ENCODE measurements around the gene SPATA22.
"Not testable (repeated sequence)": the region's sequence is repeated elsewhere in the genome, so short reads cannot be mapped to it uniquely, and the experiment has no call there.

SPATA22 gene

GRCh38 chr17:3469529-3469928 is 2.1 kb downstream of the SPATA22 start:
- no peak for DNase-seq

- not testable (repeated sequence) for DNase-seq
Measured at GRCh38 chr17:3466355-3466754, 5.3 kb downstream of the SPATA22 start.

- DNase-seq = no peak
Measured at GRCh38 chr17:3448059-3448665, 23.5 kb downstream of the SPATA22 start.

- no peak for DNase-seq
Measured at GRCh38 chr17:3447625-3448024, 24.0 kb downstream of the SPATA22 start.

- DNase-seq = no peak
Measured at GRCh38 chr17:3440451-3440850, 31.2 kb downstream of the SPATA22 start.

- DNase-seq = no peak
Measured at GRCh38 chr17:3438368-3438767, 33.3 kb downstream of the SPATA22 start.

GRCh38 chr17:3433741-3434140 is 37.9 kb downstream of the SPATA22 start, which contains the start of gene OR1E2:
Gene OR1E2, minus strand, starts transcription at chr17:3433841. Its CDS starts 0 bp downstream, at chr17:3433841.
- DNase-seq = no peak

GRCh38 chr17:3433215-3433614 is 38.4 kb downstream of the SPATA22 start:
- DNase-seq = not testable (repeated sequence)

GRCh38 chr17:3418222-3418621 is 53.4 kb downstream of the SPATA22 start:
- DNase-seq = no peak

GRCh38 chr17:3415610-3416009 is 56.0 kb downstream of the SPATA22 start:
- no peak for DNase-seq

GRCh38 chr17:3412216-3412615 is 59.4 kb downstream of the SPATA22 start:
- not testable (repeated sequence) for DNase-seq

- DNase-seq = no peak
Measured at GRCh38 chr17:3411070-3411469, 60.5 kb downstream of the SPATA22 start, which contains the start of gene OR3A3. Gene OR3A3, plus strand, starts transcription at chr17:3411370.

GRCh38 chr17:3403856-3404255 is 67.8 kb downstream of the SPATA22 start:
- DNase-seq = not testable (repeated sequence)

GRCh38 chr17:3401786-3402185 is 69.8 kb downstream of the SPATA22 start:
- no peak for DNase-seq

GRCh38 chr17:3400055-3400454 is 71.6 kb downstream of the SPATA22 start:
- DNase-seq = no peak

- DNase-seq = no peak
Measured at GRCh38 chr17:3398310-3398709, 73.3 kb downstream of the SPATA22 start, which contains the start of gene OR1E1. Gene OR1E1, minus strand, starts transcription at chr17:3398410. Its CDS starts 0 bp downstream, at chr17:3398410.

GRCh38 chr17:3397801-3398200 is 73.8 kb downstream of the SPATA22 start:
- not testable (repeated sequence) for DNase-seq
